ENCODE results near the gene GRIK3. TPM values are rescaled to one million over a fixed set of nuclear protein-coding genes. Genes with fewer than 3 reads are reported as not detected.

GRIK3 gene
- total and polyA plus RNA-seq, 2 of the 8 experiments (the other 6 are each of a cell fraction or from before 2014, with no cell fraction given): 2.1 to 3.4 TPM

GRCh38 chr1:36858981-36859380 lies 175.3 kb downstream of the GRIK3 start:
- Histone ChIP-seq H4K91ac (replicated peaks; ENCODE audit: insufficient read length, low read length) (no peak overlapping the region), H3K56ac (replicated peaks; ENCODE audit: insufficient read length, low read depth, low read length) (no peak overlapping the region), H3K4me3 (ENCODE audit: extremely low read depth in 1 of 4, insufficient read depth in 2 of 4, low read depth in 3 of 4, low read length in 4 of 4) (no peak overlapping the region), H4K5ac (ENCODE audit: insufficient read length, low read depth, low read length) (no peak overlapping the region), H2AFZ (ENCODE audit: low read length) (no peak overlapping the region), H3K79me2 (ENCODE audit: control insufficient read depth in 1 of 2, insufficient read depth in 2 of 2, low read length in 2 of 2) (no peaks in the 10 kb centered on the region), H2AK5ac (ENCODE audit: low read depth, low read length) (no peak overlapping the region), H3K9ac (replicated peaks in 1 of 4; ENCODE audit: extremely low read depth in 1 of 4, low read depth in 3 of 4, low read length in 3 of 4) (no peak overlapping the region), H4K8ac (ENCODE audit: extremely low read depth, insufficient read depth, low read length) (no peak overlapping the region), H3K79me1 (ENCODE audit: low read depth, low read length) (no peaks in the 10 kb centered on the region), H2BK120ac (replicated peaks; ENCODE audit: low read depth, low read length) (no peak overlapping the region), H3K14ac (ENCODE audit: insufficient read length) (no peak overlapping the region), H2BK20ac (ENCODE audit: low read length) (0 out of 2 replicates have a peak overlapping the region, but pooled peaks have one; percentile 37), H2BK12ac (ENCODE audit: low read depth, low read length) (no peak overlapping the region), H3K27ac (ENCODE audit: low read depth, low read length) (no peak overlapping the region), H3K4ac (replicated peaks; ENCODE audit: insufficient read length, low read depth, low read length) (no peak overlapping the region), H3K4me2 (ENCODE audit: insufficient read depth in 1 of 2, low read depth in 2 of 2, low read length in 2 of 2) (no peak overlapping the region), H4K20me1 (replicated peaks in 1 of 2; ENCODE audit: control insufficient read depth in 1 of 2, insufficient read depth in 2 of 2, low read length in 2 of 2) (no peaks in the 10 kb centered on the region), H2BK15ac (ENCODE audit: low read length) (no peak overlapping the region), H3K27me3 (replicated peaks in 1 of 4; ENCODE audit: control insufficient read depth in 3 of 4, extremely low read depth in 1 of 4, insufficient read depth in 3 of 4, low read length in 3 of 4) (no peaks in the 10 kb centered on the region), H3K9me3 (ENCODE audit: insufficient read depth in 2 of 2, low read depth in 1 of 2, low read length in 1 of 2) (no peaks in the 10 kb centered on the region), H2BK5ac (ENCODE audit: low read depth, low read length) (peak overlapping the region; percentile 26; the same call in 1 of the 2 replicates), H3K36me3 (ENCODE audit: control insufficient read depth in 2 of 4, insufficient read depth in 4 of 4, low read length in 3 of 4) (no peaks in the 10 kb centered on the region), H3K4me1 (replicated peaks in 1 of 4; ENCODE audit: control insufficient read depth in 3 of 4, insufficient read depth in 4 of 4, low read length in 3 of 4) (peaks cover 0 to 11% (median 4%) of the 10 kb centered on the region in 4 experiments; a peak in 5 of 7 replicates), H3K23me2 (ENCODE audit: low read depth, low read length) (no peaks in the 10 kb centered on the region), H3K18ac (ENCODE audit: extremely low read depth, low read length) (no peak overlapping the region), H3K23ac (ENCODE audit: insufficient read length) (no peak overlapping the region)
- POLR2A ChIA-PET (ENCODE audit: partially characterized antibody): no interaction called here
- CTCF ChIA-PET (ENCODE audit: partially characterized antibody): interaction anchor here (0.6 to 1.7 kb wide), 4 partner anchors 10 to 164 kb away, joined by 3 to 6 read pairs (median 4); no protein-coding TSS in a partner anchor
- no peak for FAIRE-seq
- no peak for TF ChIP-seq ZNF274 (IDR thresholded peaks at IDR 0.05; ENCODE audit: borderline replicate concordance, extremely low read depth, low read length)
- no peak for TF ChIP-seq MAFK (IDR thresholded peaks at IDR 0.05; ENCODE audit: low read depth, low read length)
- no peak for TF ChIP-seq HDAC6 (IDR thresholded peaks at IDR 0.05; ENCODE audit: low read depth, low read length)
- WGBS, 2 experiments (ENCODE audit: extremely low coverage in 1 of 2, insufficient coverage in 1 of 2, insufficient read length in 1 of 2, insufficient replicate concordance in 2 of 2, low coverage in 1 of 2, low lambda C conversion rate in 2 of 2, missing lambda C conversion rate in 1 of 2): 90% methylated on average over 13 of the region's 14 CpGs; no CpG with 5 or more reads in 1 of the 2 experiments
- DNase-seq (ENCODE audit: low read depth in 1 of 2, low spot score in 2 of 2): no peak
